Liver (tissue), 9 donors: ENCODE results near the gene CTBP1. TPM values are rescaled to one million over a fixed set of nuclear protein-coding genes. Genes with fewer than 3 reads are reported as not detected.

ENCODE experiments used
- DNase-seq: peaks from one replicate; pipeline ENCODE4 v3.0.0-alpha.2; 2017; ENCODE audit warnings: low spot score
- H3K27ac ChIP-seq, 2 donors: one replicate each; pipeline ENCODE4 v1.7.0; 2013; ENCODE audit warnings: inconsistent platforms in 2 of 2, low read length in 2 of 2, control low read depth in 1 of 2, low read depth in 1 of 2, mild to moderate bottlenecking in 1 of 2
- H3K27me3 ChIP-seq, 4 donors: one replicate each; pipeline versions ENCODE4 v1.6.1 to v1.7.0; 2013; ENCODE audit warnings: low read length in 3 of 4, inconsistent platforms in 1 of 4, mild to moderate bottlenecking in 1 of 4, moderate library complexity in 1 of 4; ENCODE audit not compliant: control insufficient read depth in 4 of 4, insufficient read depth in 4 of 4
- H3K36me3 ChIP-seq, 4 donors: one replicate each; pipeline versions ENCODE4 v1.6.1 to v1.7.0; 2013; ENCODE audit warnings: low read length in 3 of 4, mild to moderate bottlenecking in 3 of 4, low read depth in 1 of 4, moderate library complexity in 1 of 4; ENCODE audit not compliant: control insufficient read depth in 4 of 4, insufficient read depth in 3 of 4
- H3K4me1 ChIP-seq, 4 donors: one replicate each; pipeline versions ENCODE4 v1.6.1 to v1.7.0; 2013; ENCODE audit warnings: low read length in 3 of 4, mild to moderate bottlenecking in 3 of 4, moderate library complexity in 1 of 4; ENCODE audit not compliant: control insufficient read depth in 4 of 4, insufficient read depth in 4 of 4
- H3K4me3 ChIP-seq, 3 donors: one replicate each; pipeline versions ENCODE4 v1.6.1 to v1.7.0; 2013; ENCODE audit warnings: low read length in 3 of 3, control low read depth in 1 of 3, low read depth in 1 of 3, mild to moderate bottlenecking in 1 of 3
- H3K9ac ChIP-seq, 2 donors: one replicate each; pipeline ENCODE4 v1.7.0; 2013; ENCODE audit warnings: low read length in 2 of 2, mild to moderate bottlenecking in 2 of 2, moderate library complexity in 2 of 2, control low read depth in 1 of 2, low read depth in 1 of 2
- H3K9me3 ChIP-seq, 4 donors: one replicate each; pipeline versions ENCODE4 v1.6.1 to v1.7.0; 2013; ENCODE audit warnings: low read length in 3 of 4; ENCODE audit not compliant: control insufficient read depth in 4 of 4
- ATF3 ChIP-seq: IDR thresholded peaks from 2 replicates; pipeline ENCODE4 v1.6.1; 2016; ENCODE audit warnings: antibody characterized with exemption
- CTCF ChIP-seq: fragments of 150-350 bp; IDR thresholded peaks from 2 replicates; pipeline ENCODE4 v1.5.1; 2017; ENCODE audit warnings: improper control_type of control experiment, low read depth, low read length; ENCODE audit not compliant: missing input control
- EGR1 ChIP-seq, 2 donors: IDR thresholded peaks; 2 replicates each; pipeline ENCODE4 v1.6.1; 2016 to 2018; ENCODE audit warnings: antibody characterized with exemption in 2 of 2, low read depth in 2 of 2
- FOXA1 ChIP-seq: IDR thresholded peaks from 2 replicates; pipeline ENCODE4 v1.6.1; 2016; ENCODE audit warnings: antibody characterized with exemption
- FOXA2 ChIP-seq: IDR thresholded peaks from 2 replicates; pipeline ENCODE4 v1.6.1; 2016; ENCODE audit warnings: antibody characterized with exemption
- GABPA ChIP-seq, 2 donors: IDR thresholded peaks in 1 of 2; conservative IDR thresholded peaks in 1 of 2; 2 replicates each; pipeline ENCODE4 v1.6.1; 2016; ENCODE audit warnings: antibody characterized with exemption in 2 of 2, mild to moderate bottlenecking in 1 of 2, moderate library complexity in 1 of 2
- HNF4A ChIP-seq, 2 donors: conservative IDR thresholded peaks; 2 replicates each; pipeline ENCODE4 v1.6.1; 2016; ENCODE audit warnings: antibody characterized with exemption in 2 of 2, mild to moderate bottlenecking in 2 of 2
- HNF4G ChIP-seq: IDR thresholded peaks from 2 replicates; pipeline ENCODE4 v1.6.1; 2016; ENCODE audit warnings: antibody characterized with exemption
- JUND ChIP-seq, 2 donors: IDR thresholded peaks; 2 replicates each; pipeline ENCODE4 v1.6.1; 2016; ENCODE audit warnings: antibody characterized with exemption in 2 of 2
- MAX ChIP-seq: IDR thresholded peaks from 2 replicates; pipeline ENCODE4 v1.6.1; 2016; ENCODE audit warnings: antibody characterized with exemption
- NR2F2 ChIP-seq: IDR thresholded peaks from 2 replicates; pipeline ENCODE4 v1.6.1; 2016; ENCODE audit warnings: antibody characterized with exemption
- RAD21 ChIP-seq, 2 donors: IDR thresholded peaks; 2 replicates each; pipeline ENCODE4 v1.6.1; 2016; ENCODE audit warnings: antibody characterized with exemption in 2 of 2, mild to moderate bottlenecking in 2 of 2
- REST ChIP-seq: IDR thresholded peaks from 2 replicates; pipeline ENCODE4 v1.6.1; 2016; ENCODE audit warnings: antibody characterized with exemption, mild to moderate bottlenecking
- RXRA ChIP-seq, 2 donors: IDR thresholded peaks; 2 replicates each; pipeline ENCODE4 v1.6.1; 2017 to 2018; ENCODE audit warnings: antibody characterized with exemption in 2 of 2, mild to moderate bottlenecking in 1 of 2
- SP1 ChIP-seq: IDR thresholded peaks from 2 replicates; pipeline ENCODE4 v1.6.1; 2018; ENCODE audit warnings: antibody characterized with exemption, mild to moderate bottlenecking
- TAF1 ChIP-seq: conservative IDR thresholded peaks from 2 replicates; pipeline ENCODE4 v1.6.1; 2016; ENCODE audit warnings: antibody characterized with exemption, mild to moderate bottlenecking
- YY1 ChIP-seq: IDR thresholded peaks from 2 replicates; pipeline ENCODE4 v1.6.1; 2016; ENCODE audit warnings: antibody characterized with exemption, mild to moderate bottlenecking
- ZBTB33 ChIP-seq: IDR thresholded peaks from 2 replicates; pipeline ENCODE4 v1.6.1; 2016; ENCODE audit warnings: antibody characterized with exemption
- WGBS: extraction: QIAGEN DNeasy Blood & Tissue Kit; methylation state at CpG from one replicate; pipeline ENCODE4 v1.1.7; 2013; 5-methylcytosine and 5-hydroxymethylcytosine counted together
- polyA plus RNA-seq, 2 donors: library from polyadenylated mRNA; stranded (reverse) in 1 of 2; unstranded in 1 of 2; fragments of 200-250 nt in 1 of 2; fragments of >200 nt in 1 of 2; fragmentation: Nextera tagmentation in 1 of 2; extraction: Ambion mirVana in 1 of 2; gene quantifications; one replicate each; pipeline versions ENCODE4 v1.2.1 to v1.2.3, GENCODE V29; 2013 to 2015
- total RNA-seq, 2 donors: library from RNA; depleted of rRNA; stranded (reverse); fragments of >200 nt; gene quantifications; one replicate each; pipeline ENCODE4 v1.2.3, GENCODE V29; 2014
- donor health status: healthy.
- donor health status: healthy.
- donor health status: healthy.
- donor health status: healthy.
- donor health status: healthy.

CTBP1 gene
- total and polyA plus RNA-seq, 4 donors: 27.5 to 156 (median 79.5) TPM

- Histone ChIP-seq H3K9ac (no peak overlapping the region), H3K36me3 (peaks cover 0 to 9% (median 2%) of the 10 kb centered on the region in 4 donors), H3K9me3 (peaks cover 0 to 7% (median under 1%) of the 10 kb centered on the region in 4 donors), H3K4me3 (no peak overlapping the region), H3K27me3 (no peaks in the 10 kb centered on the region), H3K4me1 (peaks cover 0 to 7% (median 3%) of the 10 kb centered on the region in 4 donors), H3K27ac (no peak overlapping the region)
- WGBS: 92% methylated on average over 2 of the region's 2 CpGs
- no peak for DNase-seq
- TF ChIP-seq SP1 (no peak), HNF4A (conservative IDR thresholded peaks at IDR 0.05) (no peak), FOXA2 (no peak), ATF3 (no peak), JUND (IDR thresholded peaks at IDR 0.05) (no peak), GABPA (IDR thresholded peaks at IDR 0.05 in 1 of 2, conservative IDR thresholded peaks at IDR 0.05 in 1 of 2) (no peak), ZBTB33 (no peak), MAX (no peak)
These were observed 6.8 kb upstream of the CTBP1 start for GRCh38 chr4:1255699-1256098.

- Histone ChIP-seq H3K27me3 (no peaks in the 10 kb centered on the region), H3K4me3 (no peak overlapping the region), H3K36me3 (peaks cover 0 to 9% (median 2%) of the 10 kb centered on the region in 4 donors), H3K9ac (no peak overlapping the region), H3K9me3 (peaks cover 0 to 7% (median under 1%) of the 10 kb centered on the region in 4 donors), H3K4me1 (peaks cover 0 to 12% (median 8%) of the 10 kb centered on the region in 4 donors), H3K27ac (no peak overlapping the region)
- no peak for DNase-seq
- WGBS: 95% methylated on average over 4 of the region's 4 CpGs
- TF ChIP-seq RXRA (IDR thresholded peaks at IDR 0.05) (no peak), JUND (IDR thresholded peaks at IDR 0.05) (no peak), REST (no peak), GABPA (IDR thresholded peaks at IDR 0.05 in 1 of 2, conservative IDR thresholded peaks at IDR 0.05 in 1 of 2) (no peak), EGR1 (IDR thresholded peaks at IDR 0.05; ENCODE audit: low read depth in 2 of 2) (no peak), HNF4G (no peak), NR2F2 (no peak), YY1 (no peak), FOXA2 (no peak), ATF3 (no peak), FOXA1 (no peak), CTCF (no peak), ZBTB33 (no peak), RAD21 (IDR thresholded peaks at IDR 0.05) (no peak), TAF1 (no peak), HNF4A (conservative IDR thresholded peaks at IDR 0.05) (no peak), SP1 (no peak), MAX (no peak)
These were observed 6.2 kb upstream of the CTBP1 start for GRCh38 chr4:1255151-1255550.
